Activated naive CD8-positive, alpha-beta T cell treated with anti-CD3 and anti-CD28 coated beads, Interleukin-2, amount 50 U/mL, for 24 hours (primary cell): ENCODE results near the gene RASL11A.
"Not testable (repeated sequence)": the region's sequence is repeated elsewhere in the genome, so short reads cannot be mapped to it uniquely, and the experiment has no call there.

Source experiments
- ATAC-seq: fragments of 150-1000 bp; cut with Tn5 transposase; one replicate; pipeline ENCODE4 v1.10.0; 2021
- DNase-seq: peaks from one replicate; pipeline ENCODE4 v3.0.0; 2021
- H3K27ac Mint-ChIP-seq: one replicate; pipeline ENCODE4 v1.8.0; 2021; ENCODE audit warnings: mild to moderate bottlenecking, mixed read lengths
- H3K27me3 Mint-ChIP-seq: one replicate; pipeline ENCODE4 v1.8.0; 2021; ENCODE audit warnings: mixed read lengths
- H3K36me3 Mint-ChIP-seq: one replicate; pipeline ENCODE4 v1.8.0; 2021; ENCODE audit warnings: low read depth, mixed read lengths
- H3K4me1 Mint-ChIP-seq: one replicate; pipeline ENCODE4 v1.8.0; 2021; ENCODE audit warnings: mixed read lengths
- H3K4me3 Mint-ChIP-seq: one replicate; pipeline ENCODE4 v1.8.0; 2021; ENCODE audit warnings: mild to moderate bottlenecking, moderate library complexity, mixed read lengths
- H3K9me3 Mint-ChIP-seq: one replicate; pipeline ENCODE4 v1.8.0; 2021; ENCODE audit warnings: mixed read lengths

The RASL11A gene

GRCh38 chr13:27280009-27280656, 9.5 kb downstream of the RASL11A start:
- DNase-seq (no peak), ATAC-seq (no peak)
- Mint-ChIP-seq H3K9me3 (no peaks in the 10 kb centered on the region), H3K4me3 (no peak overlapping the region), H3K4me1 (no peaks in the 10 kb centered on the region), H3K36me3 (no peaks in the 10 kb centered on the region), H3K27ac (no peak overlapping the region), H3K27me3 (peaks cover 2% of the 10 kb centered on the region)

- Mint-ChIP-seq H3K9me3 (no peaks in the 10 kb centered on the region), H3K36me3 (no peaks in the 10 kb centered on the region), H3K27me3 (no peaks in the 10 kb centered on the region)
These were observed 10.2 kb downstream of the RASL11A start for GRCh38 chr13:27280841-27281240.

GRCh38 chr13:27281420-27281819, 10.8 kb downstream of the RASL11A start:
- H3K27ac Mint-ChIP-seq = no peak overlapping the region
- no peaks in the 10 kb centered on the region for H3K9me3 Mint-ChIP-seq
- ATAC-seq = no peak
- no peak overlapping the region for H3K4me3 Mint-ChIP-seq
- no peaks in the 10 kb centered on the region for H3K36me3 Mint-ChIP-seq
- H3K27me3 Mint-ChIP-seq = no peaks in the 10 kb centered on the region
- H3K4me1 Mint-ChIP-seq = no peaks in the 10 kb centered on the region
- no peak for DNase-seq

More at GRCh38 chr13:27280841-27281240, 10.2 kb downstream of the RASL11A start:
- ATAC-seq (no peak), DNase-seq (no peak)
- no peak overlapping the region for H3K27ac Mint-ChIP-seq
- no peaks in the 10 kb centered on the region for H3K4me1 Mint-ChIP-seq
- no peak overlapping the region for H3K4me3 Mint-ChIP-seq

GRCh38 chr13:27283906-27284493, 13.4 kb downstream of the RASL11A start:
- Mint-ChIP-seq H3K4me3 (no peak overlapping the region), H3K27ac (no peak overlapping the region), H3K4me1 (no peaks in the 10 kb centered on the region), H3K27me3 (no peaks in the 10 kb centered on the region), H3K36me3 (no peaks in the 10 kb centered on the region), H3K9me3 (no peaks in the 10 kb centered on the region)
- DNase-seq (no peak), ATAC-seq (peak; percentile 61)

GRCh38 chr13:27288392-27288791, 17.8 kb downstream of the RASL11A start:
- Mint-ChIP-seq H3K36me3 (no peaks in the 10 kb centered on the region), H3K27me3 (no peaks in the 10 kb centered on the region), H3K27ac (no peak overlapping the region), H3K4me1 (peaks cover 11% of the 10 kb centered on the region), H3K4me3 (no peak overlapping the region), H3K9me3 (no peaks in the 10 kb centered on the region)
- no peak for ATAC-seq
- no peak for DNase-seq

- DNase-seq (no peak), ATAC-seq (no peak)
- Mint-ChIP-seq H3K27ac (no peak overlapping the region), H3K4me3 (no peak overlapping the region), H3K27me3 (no peaks in the 10 kb centered on the region), H3K36me3 (no peaks in the 10 kb centered on the region), H3K4me1 (peaks cover 19% of the 10 kb centered on the region), H3K9me3 (no peaks in the 10 kb centered on the region)
These were observed 18.5 kb downstream of the RASL11A start for GRCh38 chr13:27289011-27289665.

- Mint-ChIP-seq H3K9me3 (no peaks in the 10 kb centered on the region), H3K27ac (no peak overlapping the region), H3K36me3 (no peaks in the 10 kb centered on the region), H3K4me3 (no peak overlapping the region), H3K4me1 (peaks cover 31% of the 10 kb centered on the region), H3K27me3 (no peaks in the 10 kb centered on the region)
- ATAC-seq (no peak), DNase-seq (no peak)
These were observed 20.1 kb downstream of the RASL11A start for GRCh38 chr13:27290715-27291114.

- not testable (repeated sequence) for H3K36me3 Mint-ChIP-seq, H3K27me3 Mint-ChIP-seq, H3K27ac Mint-ChIP-seq, H3K4me3 Mint-ChIP-seq, DNase-seq, ATAC-seq, H3K9me3 Mint-ChIP-seq
- peaks cover 31% of the 10 kb centered on the region for H3K4me1 Mint-ChIP-seq
These were observed 21.3 kb downstream of the RASL11A start for GRCh38 chr13:27291967-27292366.

GRCh38 chr13:27293076-27293691, 22.6 kb downstream of the RASL11A start:
- no peaks in the 10 kb centered on the region for H3K9me3 Mint-ChIP-seq
- DNase-seq (no peak), ATAC-seq (peak; percentile 21)
- no peak overlapping the region for H3K4me3 Mint-ChIP-seq
- no peaks in the 10 kb centered on the region for H3K27me3 Mint-ChIP-seq
- no peaks in the 10 kb centered on the region for H3K36me3 Mint-ChIP-seq
- H3K4me1 Mint-ChIP-seq = peaks cover 31% of the 10 kb centered on the region
- peak overlapping the region; percentile 2 for H3K27ac Mint-ChIP-seq

GRCh38 chr13:27293873-27294515, 23.4 kb downstream of the RASL11A start:
- ATAC-seq (no peak), DNase-seq (no peak)
- Mint-ChIP-seq H3K27ac (peak overlapping the region; percentile 30), H3K9me3 (no peaks in the 10 kb centered on the region), H3K4me1 (peaks cover 31% of the 10 kb centered on the region), H3K4me3 (no peak overlapping the region), H3K27me3 (no peaks in the 10 kb centered on the region), H3K36me3 (no peaks in the 10 kb centered on the region)

- ATAC-seq = no peak
- H3K4me3 Mint-ChIP-seq = no peak overlapping the region
- no peak for DNase-seq
- no peaks in the 10 kb centered on the region for H3K9me3 Mint-ChIP-seq
- H3K27me3 Mint-ChIP-seq = no peaks in the 10 kb centered on the region
- no peaks in the 10 kb centered on the region for H3K36me3 Mint-ChIP-seq
- H3K27ac Mint-ChIP-seq = no peak overlapping the region
- H3K4me1 Mint-ChIP-seq = peaks cover 31% of the 10 kb centered on the region
These were observed 24.5 kb downstream of the RASL11A start for GRCh38 chr13:27295096-27295495.

GRCh38 chr13:27295660-27296059, 25.0 kb downstream of the RASL11A start:
- Mint-ChIP-seq H3K36me3 (no peaks in the 10 kb centered on the region), H3K27me3 (no peaks in the 10 kb centered on the region), H3K27ac (no peak overlapping the region), H3K4me3 (no peak overlapping the region), H3K4me1 (peaks cover 31% of the 10 kb centered on the region), H3K9me3 (no peaks in the 10 kb centered on the region)
- ATAC-seq (no peak), DNase-seq (no peak)

- Mint-ChIP-seq H3K27me3 (no peaks in the 10 kb centered on the region), H3K36me3 (no peaks in the 10 kb centered on the region), H3K27ac (no peak overlapping the region), H3K4me3 (no peak overlapping the region), H3K4me1 (peaks cover 31% of the 10 kb centered on the region), H3K9me3 (no peaks in the 10 kb centered on the region)
- ATAC-seq (no peak), DNase-seq (no peak)
These were observed 25.9 kb downstream of the RASL11A start for GRCh38 chr13:27296496-27296895.

- Mint-ChIP-seq H3K36me3 (no peaks in the 10 kb centered on the region), H3K27ac (no peak overlapping the region), H3K27me3 (no peaks in the 10 kb centered on the region), H3K9me3 (no peaks in the 10 kb centered on the region), H3K4me3 (no peak overlapping the region), H3K4me1 (peaks cover 28% of the 10 kb centered on the region)
- ATAC-seq (no peak), DNase-seq (no peak)
These were observed 28.2 kb downstream of the RASL11A start for GRCh38 chr13:27298849-27299248.
